NCI-H1417 treated with DMSO at 0.1 percent for 48 hours (cell line): ENCODE measurements around the gene C19orf67.
"Not testable (repeated sequence)": the region's sequence is repeated elsewhere in the genome, so short reads cannot be mapped to it uniquely, and the experiment has no call there.

Source experiments
- DNase-seq: peaks from one replicate; lab custom pipeline; 2025; lab: John Stamatoyannopoulos, UW

Gene C19orf67

DNA sequence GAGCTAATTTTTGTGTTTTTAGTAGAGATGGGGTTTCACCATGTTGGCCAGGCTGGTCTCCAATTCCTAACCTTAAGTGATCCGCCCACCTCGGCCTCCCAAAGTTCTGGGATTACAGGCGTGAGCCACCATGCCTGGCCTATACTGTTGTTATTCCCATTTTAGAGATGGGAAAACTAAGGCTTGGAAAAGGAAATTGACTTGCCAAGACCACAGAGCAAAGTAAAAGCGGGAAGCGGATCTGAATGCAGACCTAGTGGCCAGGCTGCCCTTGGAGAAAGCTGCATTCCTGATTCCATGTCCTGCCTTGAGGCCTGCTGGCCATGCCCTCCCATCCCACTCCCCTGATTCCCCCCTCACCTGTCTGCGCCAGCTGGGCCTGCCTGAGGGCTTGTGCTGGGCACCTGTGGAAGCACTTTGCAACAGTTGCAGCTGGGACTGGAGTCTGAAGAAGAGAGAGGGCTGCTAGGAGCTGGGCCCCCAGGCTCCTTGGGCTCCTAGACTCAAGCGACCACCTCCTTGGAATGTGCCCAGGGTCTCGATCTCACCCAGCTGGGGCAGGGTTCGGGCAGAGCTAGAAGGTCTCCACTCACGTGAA lies 29.4 kb downstream of the C19orf67 start:
- no peak for DNase-seq

DNA sequence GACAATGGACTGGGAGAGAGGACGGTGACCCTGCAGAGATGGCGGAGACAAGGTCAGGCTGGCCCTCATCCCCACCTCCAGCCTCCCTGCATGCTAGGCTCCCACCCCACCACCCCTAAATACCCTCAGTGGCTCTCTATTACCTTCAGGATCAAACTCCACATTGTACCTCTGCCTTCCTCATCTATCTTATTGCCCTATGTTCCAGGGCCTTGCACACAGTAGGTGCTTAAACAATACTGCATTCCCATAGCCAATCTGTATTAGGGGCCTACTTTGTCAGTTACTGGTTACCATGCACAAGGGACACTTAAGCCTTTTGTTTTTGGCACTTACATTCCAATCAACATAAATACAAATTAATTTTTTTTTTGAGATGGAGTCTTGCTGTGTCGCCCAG lies 30.2 kb downstream of the C19orf67 start:
- DNase-seq, result no peak

DNA sequence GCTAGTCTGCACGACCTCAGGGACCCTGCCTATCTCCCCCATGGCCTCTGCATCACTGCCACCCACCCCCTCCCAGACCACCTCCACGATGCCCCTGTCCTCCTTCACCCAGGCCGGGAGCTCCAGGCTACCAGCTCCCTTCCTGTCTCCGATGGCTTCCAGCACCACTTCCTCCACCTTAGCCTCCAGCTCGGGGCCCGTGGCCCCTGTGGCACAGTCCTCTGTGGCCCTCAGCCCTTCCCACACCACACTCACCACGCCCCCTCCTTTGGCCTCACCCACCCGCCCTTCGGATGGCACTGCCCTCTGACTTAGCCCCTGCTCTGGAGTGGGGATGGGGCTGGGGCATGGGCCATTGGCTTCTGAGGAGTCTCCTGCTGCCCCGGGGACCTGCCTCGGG lies 30.9 kb downstream of the C19orf67 start:
- DNase-seq, result no peak

DNA sequence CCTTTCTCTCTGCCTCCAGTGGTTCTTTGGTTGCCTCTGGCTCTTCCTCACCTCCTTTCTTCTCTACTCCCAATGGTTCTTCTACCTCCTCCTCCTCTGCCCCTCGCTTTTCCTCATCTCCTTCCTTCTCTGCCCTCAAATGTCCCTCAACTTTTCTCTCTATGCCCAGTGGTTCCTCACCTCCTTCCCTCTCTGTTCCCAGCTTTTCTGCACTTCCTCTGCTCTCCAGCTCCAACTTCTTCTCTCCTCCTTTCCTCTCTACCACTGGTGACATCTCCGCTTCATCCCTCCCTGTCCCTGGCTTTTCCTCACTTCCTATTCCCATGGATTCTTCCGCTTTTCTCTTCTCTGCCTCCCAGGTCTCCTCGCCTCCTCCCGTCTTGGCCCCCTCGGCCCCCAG lies 31.5 kb downstream of the C19orf67 start:
- DNase-seq, result no peak

DNA sequence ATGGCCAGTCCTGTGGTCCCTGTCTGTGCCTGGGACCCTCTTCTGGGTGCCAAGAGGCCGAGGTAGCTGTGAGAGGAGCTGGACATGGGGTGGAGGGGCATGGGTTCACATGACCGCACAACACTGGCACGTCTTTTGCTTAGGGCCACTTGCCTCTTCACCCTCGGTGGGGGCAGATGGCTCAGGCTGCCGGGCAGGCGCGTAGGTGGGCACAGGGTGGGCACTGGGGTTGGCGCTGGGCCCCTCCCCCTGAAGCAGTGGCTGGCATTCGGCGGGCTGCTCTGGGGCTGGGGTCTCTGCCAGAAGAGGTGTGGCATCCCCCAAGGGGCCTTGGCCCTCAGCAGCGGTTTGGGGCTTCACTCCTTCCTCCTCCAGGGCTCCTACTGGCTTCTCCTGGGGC lies 32.1 kb downstream of the C19orf67 start:
- DNase-seq, result no peak

DNA sequence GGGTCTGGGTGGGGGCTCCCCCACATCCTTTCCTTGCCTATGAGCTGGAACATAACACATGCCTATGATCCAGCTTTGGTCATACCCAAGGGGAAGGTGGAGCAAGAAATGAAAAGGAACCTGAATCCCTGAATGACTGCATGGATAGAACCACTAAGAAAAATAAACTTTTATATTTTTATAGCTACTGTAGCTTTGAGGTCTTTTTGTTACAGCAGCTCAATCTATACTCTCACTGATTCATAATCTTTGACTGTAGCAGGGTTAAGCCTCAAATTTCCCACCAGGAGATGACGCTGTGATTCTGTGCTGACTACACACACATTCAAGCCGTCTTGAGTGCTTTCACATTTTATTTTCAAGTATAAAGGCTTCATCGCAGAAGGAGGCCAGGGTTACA lies 32.6 kb downstream of the C19orf67 start:
- DNase-seq, result no peak

DNA sequence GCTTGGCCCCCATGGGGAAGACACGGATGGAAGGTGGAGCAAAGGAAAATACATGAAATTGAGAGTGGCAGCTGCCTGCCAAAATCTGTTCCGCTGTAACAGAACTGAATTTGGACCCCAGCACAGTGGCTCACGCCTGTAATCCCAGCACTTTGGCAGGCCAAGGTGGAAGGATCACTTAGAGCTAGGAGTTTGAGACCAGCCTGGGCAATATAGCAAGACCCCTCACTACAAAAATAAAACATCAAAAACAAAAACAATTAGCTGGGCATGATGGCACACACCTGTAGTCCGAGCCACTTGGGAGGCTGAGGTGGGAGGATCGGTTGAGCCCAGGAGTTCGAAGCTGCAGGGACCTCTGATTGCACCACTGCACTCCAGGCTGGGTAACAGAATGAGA lies 33.1 kb downstream of the C19orf67 start:
- no peak for DNase-seq

DNA sequence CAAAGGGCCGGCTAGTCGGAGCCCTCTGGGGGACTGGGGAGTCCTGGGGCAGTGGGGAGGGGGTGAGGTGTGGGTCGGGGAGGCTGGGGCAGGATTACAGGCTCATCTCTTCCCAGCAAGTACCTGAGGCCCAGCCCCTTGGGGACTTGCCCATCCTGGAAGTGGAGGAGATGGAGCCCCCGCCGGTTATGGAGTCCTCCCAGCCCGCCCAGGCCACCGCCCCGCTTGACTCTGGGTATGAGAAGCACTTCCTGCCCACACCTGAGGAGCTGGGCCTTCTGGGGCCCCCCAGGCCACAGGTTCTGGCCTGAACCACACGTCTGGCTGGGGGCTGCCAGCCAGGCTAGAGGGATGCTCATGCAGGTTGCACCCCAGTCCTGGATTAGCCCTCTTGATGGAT lies 33.6 kb downstream of the C19orf67 start:
- DNase-seq, result no peak

DNA sequence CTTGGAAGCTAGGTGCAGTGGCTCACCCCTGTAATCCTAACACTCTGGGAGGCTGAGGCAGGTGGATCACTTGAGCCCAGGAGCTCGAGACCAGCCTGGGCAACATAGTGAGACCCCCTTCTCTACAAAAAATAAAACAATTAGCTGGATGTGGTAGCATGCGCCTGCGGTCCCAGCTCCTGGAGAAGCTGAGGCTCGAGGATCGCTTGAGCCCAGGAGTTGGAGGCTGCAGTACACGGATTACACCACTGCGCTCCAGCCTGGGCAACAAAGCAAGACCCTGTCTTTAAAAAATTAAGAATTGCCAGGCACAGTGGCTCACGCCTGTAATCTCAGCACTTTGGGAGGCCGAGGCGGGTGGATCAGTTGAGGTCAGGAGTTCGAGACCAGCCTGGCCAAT lies 34.6 kb downstream of the C19orf67 start:
- DNase-seq, result not testable (repeated sequence)

DNA sequence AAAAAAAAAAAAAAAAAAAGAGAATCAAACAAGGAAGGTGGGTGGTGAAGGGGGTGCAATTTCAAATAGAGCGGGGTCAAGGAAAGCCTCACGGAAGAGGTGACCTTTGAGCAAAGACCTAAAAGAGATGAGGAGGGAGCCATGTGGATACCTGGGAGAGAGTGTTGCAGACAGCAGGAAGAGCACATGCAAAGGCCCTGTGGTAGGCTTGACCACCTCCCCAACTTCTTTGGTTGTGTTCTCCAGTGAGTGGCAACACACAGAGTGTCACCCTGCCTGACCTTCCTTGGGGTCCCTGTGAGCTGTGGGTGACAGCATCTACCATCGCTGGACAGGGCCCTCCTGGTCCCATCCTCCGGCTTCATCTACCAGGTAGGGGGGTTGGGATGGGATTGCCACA lies 35.1 kb downstream of the C19orf67 start:
- no peak for DNase-seq

DNA sequence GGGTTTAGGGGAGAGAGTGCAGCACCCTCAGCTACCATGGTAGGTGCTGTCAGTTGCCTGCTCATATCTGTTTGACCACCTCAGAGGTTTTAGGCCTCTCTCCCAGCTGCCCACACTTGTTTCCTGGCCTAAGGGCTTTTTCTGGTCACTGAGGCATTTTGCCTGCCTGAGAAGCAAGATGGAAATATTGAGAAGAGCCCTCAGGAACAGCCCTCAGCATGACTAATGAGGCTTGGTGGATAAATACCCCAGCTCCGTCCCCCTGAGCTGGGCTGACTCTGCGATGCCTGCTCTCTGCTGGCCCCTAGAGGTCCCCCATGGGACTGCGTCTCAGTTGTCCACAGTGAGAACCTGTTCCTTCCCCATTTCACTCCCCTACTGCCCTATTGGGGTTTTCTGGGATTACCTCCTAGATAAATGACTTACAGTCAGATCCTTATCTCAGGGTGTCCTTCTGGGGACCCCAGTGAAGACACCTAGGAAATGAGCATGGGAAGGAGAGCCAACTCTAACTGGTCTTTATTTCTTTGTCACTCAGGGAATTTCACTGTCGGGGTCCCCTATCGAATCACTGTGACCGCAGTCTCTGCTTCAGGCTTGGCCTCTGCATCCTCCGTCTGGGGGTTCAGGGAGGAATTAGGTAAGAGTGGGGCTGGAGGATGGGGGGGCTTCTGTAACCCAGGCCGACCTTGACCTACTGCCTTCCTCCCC lies 37.0 kb downstream of the C19orf67 start:
- no peak for DNase-seq

DNA sequence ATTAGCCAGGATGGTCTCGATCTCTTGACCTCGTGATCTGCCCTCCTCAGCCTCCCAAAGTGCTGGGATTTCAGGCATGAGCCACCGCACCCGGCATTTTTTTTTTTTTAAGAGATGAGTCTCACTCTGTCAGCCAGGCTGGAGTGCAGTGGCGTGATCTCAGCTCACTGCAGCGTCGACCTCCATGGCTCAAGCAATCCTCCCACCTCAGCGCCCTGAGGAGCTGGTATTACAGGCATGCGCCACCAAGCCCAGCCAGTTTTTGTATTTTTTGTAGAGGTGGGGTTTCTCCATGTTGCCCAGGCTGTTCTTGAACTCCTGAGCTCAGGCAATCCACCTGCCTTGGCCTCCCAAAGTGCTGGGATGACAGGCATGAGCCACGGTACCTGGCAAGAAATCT lies 37.7 kb downstream of the C19orf67 start:
- not testable (repeated sequence) for DNase-seq

DNA sequence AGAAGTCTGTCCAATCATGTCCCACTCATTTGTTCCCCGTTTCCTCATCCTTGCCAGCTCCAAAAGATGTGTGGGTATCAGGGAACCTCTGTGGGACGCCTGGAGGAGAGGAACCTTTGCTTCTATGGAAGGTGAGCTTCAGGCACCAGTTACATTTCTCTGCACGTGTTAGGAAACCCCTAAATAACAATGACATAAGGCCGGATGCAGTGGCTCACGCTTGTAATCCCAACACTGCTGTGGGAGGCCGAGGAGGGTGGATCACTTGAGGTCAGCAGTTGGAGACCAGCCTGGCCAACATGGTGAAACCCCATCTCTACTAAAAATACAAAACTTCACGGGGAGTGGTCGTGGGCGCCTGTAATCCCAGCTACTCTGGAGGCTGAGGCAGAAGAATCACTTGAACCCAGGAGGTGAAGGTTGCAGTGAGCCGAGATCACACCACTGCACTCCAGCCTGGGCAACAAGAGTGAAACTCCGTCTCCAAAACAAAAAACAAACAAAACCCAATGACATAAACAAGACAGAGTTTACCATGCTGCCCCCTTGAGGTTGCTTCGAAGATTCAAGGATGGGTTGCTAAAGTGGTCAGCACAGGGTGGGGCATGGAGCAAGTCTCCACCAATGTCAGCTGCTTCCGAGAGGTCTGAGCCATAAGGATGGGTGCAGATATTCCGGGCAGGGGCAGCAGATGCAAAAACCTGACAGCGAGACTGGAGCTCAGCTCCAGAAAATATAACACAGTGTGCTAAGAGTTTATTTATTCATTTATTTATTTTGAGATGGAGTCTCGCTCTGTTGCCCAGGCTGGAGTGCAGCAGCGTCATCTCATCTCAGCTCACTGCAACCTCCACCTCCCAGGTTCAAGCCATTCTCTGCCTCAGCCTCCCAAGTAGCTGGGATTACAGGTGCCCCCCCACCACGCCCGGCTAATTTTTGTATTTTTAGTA lies 42.6 kb downstream of the C19orf67 start:
- DNase-seq, result not testable (repeated sequence)

DNA sequence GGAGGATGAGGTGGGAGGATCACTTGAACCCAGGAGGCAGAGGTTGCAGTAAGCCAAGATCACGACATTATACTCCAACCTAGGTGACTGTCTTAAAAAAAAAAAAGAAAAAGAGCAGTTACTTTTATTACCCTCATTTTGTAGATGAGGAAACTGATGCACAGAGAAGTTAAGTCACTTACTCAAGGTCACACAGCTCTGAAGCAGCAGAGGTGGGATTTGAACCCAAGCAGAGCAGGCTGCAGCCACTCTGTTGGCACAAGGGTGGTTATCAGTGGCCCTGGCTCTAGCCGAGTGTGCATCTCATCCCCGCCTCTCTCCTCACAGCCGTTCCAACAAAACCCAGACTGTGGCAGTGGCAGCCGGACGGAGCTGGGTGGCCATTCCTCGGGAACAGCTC lies 46.4 kb downstream of the C19orf67 start:
- DNase-seq, result no peak

DNA sequence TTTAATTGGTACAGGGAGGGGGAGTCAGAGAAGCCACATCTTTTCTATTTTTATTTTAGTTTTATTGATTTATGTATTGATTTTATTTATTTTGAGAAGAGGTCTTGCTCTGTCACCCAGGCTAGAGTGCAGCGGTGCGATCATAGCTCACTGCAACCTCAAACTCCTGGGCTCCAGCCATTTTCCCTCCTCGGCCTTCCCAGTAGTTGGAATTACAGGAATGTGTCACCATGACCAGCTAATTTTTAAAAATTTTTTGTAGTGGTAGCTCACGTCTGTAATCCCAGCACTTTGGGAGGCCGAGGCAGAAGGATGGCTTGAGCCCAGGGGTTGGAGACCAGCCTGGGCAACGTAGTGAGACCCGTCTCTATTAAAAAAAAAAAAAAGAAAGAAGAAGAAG lies 49.9 kb downstream of the C19orf67 start:
- DNase-seq, result no peak

DNA sequence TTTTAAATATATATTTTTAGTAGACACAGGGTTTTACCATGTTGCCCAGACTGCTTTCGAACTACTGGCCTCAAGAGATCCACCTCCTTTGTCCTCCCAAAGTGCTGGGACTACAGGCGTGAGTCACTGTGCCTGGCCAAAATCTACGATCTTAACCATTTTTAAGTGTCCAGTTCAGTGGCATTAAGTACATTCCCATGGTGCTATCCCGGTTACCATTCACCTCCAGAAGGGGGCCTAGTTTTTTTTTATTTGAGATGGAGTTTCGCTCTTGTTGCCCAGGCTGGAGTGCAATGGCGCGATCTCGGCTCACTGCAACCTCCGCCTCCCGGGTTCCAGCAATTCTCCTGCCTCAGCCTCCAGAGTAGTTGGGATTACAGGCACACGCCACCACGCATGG lies 50.4 kb downstream of the C19orf67 start:
- not testable (repeated sequence) for DNase-seq

DNA sequence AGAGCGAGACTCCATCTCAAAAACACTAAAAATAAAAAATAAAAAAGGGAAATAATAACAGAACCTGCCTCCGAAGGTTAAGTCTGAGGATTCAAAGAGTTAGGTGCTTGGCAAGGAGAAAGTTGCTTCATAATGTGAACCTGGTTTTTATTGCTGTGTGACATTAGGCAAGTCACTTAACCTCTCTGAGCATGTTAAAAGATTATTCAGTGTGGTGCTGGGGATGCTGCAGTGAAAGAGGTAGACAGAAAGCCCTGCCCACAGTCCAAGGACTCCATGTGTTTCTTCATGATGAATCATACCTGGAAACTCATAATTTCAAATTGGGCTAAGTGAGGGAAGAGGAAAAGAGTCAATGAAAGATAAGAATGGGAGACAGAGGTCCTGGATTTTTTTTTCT lies 51.6 kb downstream of the C19orf67 start:
- no peak for DNase-seq

DNA sequence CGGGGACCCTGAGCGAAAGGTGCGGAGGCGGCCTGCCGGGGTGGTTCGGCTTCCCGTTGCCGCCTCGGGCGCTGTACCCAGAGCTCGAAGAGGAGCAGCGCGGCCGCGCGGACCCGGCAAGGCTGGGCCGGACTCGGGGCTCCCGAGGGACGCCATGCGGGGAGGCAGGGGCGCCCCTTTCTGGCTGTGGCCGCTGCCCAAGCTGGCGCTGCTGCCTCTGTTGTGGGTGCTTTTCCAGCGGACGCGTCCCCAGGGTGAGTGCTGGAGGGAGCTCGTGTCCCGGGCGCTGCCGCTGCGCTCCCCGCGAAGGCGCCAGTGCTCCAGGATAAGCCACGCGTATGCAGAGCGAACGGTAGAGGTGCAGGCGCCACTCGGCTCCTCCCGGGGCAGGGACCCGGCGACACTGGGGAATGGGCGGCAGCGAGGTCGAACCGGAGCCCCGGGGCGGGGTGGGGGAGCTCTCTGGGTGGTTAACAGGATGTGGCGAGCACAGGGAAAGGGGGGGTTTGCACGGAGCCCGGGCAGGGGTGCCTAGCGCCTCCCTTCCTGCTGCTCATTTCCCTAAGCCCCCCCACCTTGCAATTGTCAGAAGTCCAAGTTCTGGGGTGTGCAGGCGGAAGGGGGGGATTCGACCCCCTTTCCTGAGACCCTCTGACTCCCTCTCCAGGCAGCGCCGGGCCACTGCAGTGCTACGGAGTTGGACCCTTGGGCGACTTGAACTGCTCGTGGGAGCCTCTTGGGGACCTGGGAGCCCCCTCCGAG lies 53.7 kb downstream of the C19orf67 start, which contains the start of gene IL27RA:
Gene IL27RA, plus strand, starts transcription at position 44 of the 762 bp plus-strand sequence. Its CDS starts 111 bp downstream, at position 155.
- no peak for DNase-seq
